NB4 (cell line): Measurements from ENCODE around the gene CBLB.
"Not testable (repeated sequence)": the region's sequence is repeated elsewhere in the genome, so short reads cannot be mapped to it uniquely, and the experiment has no call there.

Source experiments
- DNase-seq: peaks from one replicate; pipeline ENCODE4 v3.0.0; 2010; ENCODE audit warnings: low read depth
- H3K4me3 ChIP-seq: one replicate; pipeline ENCODE4 v1.5.1; 2011; ENCODE audit warnings: mild to moderate bottlenecking, low read depth, low read length, moderate library complexity
- MYC ChIP-seq: IDR thresholded peaks from 2 replicates; pipeline ENCODE4 v1.6.1; 2011; ENCODE audit warnings: low read depth, low read length
- POLR2A ChIP-seq: IDR thresholded peaks from 2 replicates; pipeline ENCODE4 v1.6.1; 2011; ENCODE audit warnings: mild to moderate bottlenecking; ENCODE audit not compliant: insufficient read length; ENCODE audit errors: extremely low read depth
- TF ChIP-seq, protein P1 (sequence below): IDR thresholded peaks from 2 replicates; pipeline ENCODE4 v1.6.1; 2011; ENCODE audit warnings: low read depth, low read length
- TF ChIP-seq, protein P2 (sequence below): IDR thresholded peaks from one replicate; pipeline ENCODE4 v1.5.1; 2012; ENCODE audit warnings: low read depth, low read length

The CBLB gene

DNA sequence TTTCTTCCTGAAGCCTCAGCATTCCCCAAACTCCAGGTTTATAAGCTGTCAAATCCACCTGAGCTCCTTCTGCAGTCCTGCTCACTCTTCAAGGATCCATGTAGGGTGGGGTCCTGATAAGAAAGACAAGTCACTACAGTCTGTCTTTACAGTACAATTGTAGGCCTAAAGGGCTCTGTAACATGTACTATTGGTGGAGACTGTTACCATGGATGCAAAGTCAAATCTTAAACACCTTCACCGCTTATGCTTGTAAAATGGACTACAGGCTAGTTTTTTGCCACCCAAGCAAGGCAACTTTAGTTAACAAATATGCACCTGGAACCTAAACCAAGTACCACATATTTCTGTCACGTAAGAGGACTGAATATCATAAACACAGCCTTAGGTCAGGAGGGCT is 44.7 kb downstream of the CBLB start:
- TF ChIP-seq MYC (no peak), POLR2A (no peak)
- TF ChIP-seq, protein P1, sequence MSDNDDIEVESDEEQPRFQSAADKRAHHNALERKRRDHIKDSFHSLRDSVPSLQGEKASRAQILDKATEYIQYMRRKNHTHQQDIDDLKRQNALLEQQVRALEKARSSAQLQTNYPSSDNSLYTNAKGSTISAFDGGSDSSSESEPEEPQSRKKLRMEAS = no peak
- TF ChIP-seq, protein P2, sequence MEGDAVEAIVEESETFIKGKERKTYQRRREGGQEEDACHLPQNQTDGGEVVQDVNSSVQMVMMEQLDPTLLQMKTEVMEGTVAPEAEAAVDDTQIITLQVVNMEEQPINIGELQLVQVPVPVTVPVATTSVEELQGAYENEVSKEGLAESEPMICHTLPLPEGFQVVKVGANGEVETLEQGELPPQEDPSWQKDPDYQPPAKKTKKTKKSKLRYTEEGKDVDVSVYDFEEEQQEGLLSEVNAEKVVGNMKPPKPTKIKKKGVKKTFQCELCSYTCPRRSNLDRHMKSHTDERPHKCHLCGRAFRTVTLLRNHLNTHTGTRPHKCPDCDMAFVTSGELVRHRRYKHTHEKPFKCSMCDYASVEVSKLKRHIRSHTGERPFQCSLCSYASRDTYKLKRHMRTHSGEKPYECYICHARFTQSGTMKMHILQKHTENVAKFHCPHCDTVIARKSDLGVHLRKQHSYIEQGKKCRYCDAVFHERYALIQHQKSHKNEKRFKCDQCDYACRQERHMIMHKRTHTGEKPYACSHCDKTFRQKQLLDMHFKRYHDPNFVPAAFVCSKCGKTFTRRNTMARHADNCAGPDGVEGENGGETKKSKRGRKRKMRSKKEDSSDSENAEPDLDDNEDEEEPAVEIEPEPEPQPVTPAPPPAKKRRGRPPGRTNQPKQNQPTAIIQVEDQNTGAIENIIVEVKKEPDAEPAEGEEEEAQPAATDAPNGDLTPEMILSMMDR = no peak

DNA sequence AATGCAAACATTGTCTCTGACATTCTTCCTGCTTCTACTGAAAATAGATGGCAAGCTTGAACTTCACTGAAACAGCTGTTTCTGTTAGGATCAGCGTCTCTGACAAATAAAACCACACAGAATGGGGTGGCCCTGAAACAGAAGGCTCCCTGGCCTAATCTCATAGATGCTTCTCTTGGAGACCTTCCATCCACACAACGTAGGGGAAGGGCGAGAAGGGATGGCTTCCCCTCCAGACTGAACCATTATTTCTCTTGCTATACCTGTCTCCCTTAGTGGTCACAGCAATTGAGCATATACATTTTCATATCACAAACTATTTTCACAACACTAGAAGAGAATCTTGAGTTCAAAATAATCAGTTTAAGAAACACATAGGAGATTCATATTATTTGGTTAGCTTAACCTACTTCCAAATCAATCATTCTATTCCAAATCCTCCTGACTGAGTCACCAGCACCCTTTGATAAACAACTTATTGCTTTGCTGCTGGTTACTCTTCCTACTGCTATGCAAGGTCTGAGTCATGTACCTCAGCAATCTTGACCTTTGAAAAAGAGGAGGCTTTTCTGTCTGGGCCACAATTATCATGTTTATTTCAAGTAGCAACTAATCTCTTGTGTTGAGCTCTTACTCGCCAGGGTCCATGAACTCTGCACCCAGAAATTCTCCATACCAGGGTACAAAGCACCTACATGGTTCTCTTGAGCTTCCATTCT is 45.5 kb downstream of the CBLB start:
- no peak overlapping the region for H3K4me3 ChIP-seq
- DNase-seq = no peak
- TF ChIP-seq MYC (no peak), POLR2A (no peak)
- TF ChIP-seq, protein P1 = no peak
- TF ChIP-seq, protein P2 = no peak

More for the DNA sequence above, 44.7 kb downstream of the CBLB start:
- DNase-seq = no peak
- no peak overlapping the region for H3K4me3 ChIP-seq

DNA sequence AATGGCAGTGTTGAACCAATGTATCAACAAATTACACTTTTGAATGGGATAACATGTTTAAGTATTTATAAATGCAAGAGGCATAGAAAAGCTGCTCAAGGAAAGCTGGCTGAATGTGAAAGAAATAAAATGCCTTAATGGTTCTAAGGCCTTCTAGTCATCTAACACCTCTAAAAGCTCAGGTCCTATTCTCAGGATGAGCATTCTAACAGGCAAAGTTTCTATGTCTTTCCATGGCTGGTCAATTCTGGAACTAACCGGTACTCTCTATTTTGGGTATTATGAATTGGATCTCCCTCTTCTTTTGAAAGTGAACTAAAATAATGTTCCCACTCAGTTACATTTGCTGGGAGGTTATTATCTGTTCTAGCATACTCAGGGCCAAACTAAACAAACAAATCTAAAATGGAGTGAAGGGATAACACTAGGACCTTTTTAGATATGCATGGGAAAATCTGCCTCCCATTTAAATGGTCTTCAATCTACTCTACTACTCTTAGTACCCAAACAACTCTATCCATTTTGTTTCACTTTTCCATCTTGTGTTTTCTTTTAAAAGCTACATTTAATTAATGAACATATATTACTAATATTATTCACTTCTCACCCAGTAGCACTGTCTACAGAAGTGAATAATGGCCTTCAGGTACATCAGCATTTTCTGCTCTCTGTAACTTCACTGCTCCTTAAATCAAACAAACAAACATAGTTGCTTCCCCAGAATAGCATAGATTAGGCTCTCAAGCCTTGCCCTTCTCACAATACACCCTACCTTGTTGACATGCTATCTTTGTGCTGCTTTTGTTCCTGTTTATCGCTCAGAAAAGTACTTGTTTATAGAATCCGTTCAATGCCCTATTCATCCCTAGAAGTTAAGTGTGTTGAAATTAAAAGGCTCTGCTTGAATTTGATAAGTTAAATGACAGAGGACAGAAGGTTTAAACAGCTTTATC is 46.4 kb downstream of the CBLB start:
- TF ChIP-seq, protein P1 = no peak
- TF ChIP-seq, protein P2 = no peak
- TF ChIP-seq POLR2A = no peak
- no peak for TF ChIP-seq MYC
- H3K4me3 ChIP-seq = no peak overlapping the region
- DNase-seq = no peak

DNA sequence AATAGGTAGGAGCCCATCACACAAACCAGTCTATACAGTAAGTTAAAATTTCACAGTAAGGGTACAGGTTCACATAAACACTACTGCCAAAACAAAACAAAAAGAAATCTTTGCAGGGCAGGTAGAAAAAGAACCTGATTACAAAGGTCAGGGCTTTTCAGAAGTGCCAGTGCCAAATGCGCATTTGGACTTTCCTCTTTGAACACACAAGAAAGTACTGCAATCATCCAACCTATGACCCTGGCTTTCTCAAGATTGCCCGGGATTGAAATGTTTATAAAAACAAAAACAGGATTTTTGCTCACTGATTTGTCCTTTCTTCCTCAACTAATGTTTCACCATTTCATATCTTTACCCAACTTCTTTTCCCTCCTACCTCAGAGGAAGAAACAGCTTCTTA is 47.4 kb downstream of the CBLB start:
- H3K4me3 ChIP-seq = no peak overlapping the region
- TF ChIP-seq MYC (no peak), POLR2A (no peak)
- TF ChIP-seq, protein P2 = no peak
- TF ChIP-seq, protein P1 = no peak
- no peak for DNase-seq

DNA sequence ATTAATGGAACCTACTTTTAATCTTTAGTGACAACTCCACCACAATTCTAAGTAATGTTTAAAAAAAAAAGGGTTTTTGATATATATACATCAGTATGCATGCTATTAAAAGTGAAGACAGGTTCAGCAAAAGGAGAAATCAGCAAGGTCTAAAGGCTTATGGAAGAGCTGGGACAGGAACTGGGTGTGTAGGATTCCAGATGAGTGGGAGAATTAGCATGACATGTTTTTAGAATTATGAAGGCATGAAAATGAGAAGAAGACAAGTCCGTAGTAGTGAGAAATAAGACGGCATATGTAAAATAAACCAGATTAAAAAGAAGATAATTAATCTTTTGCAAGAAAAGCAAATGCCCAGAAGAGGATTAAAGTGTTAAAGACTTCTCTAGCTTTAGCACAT is 52.0 kb downstream of the CBLB start:
- TF ChIP-seq, protein P1 = no peak
- TF ChIP-seq MYC = no peak
- TF ChIP-seq, protein P2 = no peak
- TF ChIP-seq POLR2A = no peak

DNA sequence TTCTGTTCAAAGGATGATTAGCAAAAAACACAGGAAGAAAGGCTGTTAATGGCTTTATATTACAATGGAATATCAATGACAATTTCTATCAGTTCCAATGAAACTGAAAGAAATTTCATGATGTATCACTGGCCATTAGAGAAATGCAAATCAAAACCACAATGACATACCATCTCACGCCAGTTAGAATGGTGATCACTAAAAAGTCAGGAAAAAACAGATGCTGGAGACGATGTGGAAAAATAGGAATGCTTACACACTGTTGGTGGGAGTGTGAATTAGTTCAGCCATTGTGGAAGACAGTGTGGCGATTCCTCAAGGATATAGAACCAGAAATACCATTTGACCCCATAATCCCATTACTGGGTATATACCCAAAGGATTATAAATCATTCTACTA is 53.5 kb downstream of the CBLB start:
- DNase-seq, H3K4me3 ChIP-seq: not testable (repeated sequence)

More for the DNA sequence above, 52.0 kb downstream of the CBLB start:
- no peak overlapping the region for H3K4me3 ChIP-seq
- DNase-seq = no peak
